HepG2 (cell line): Measurements from ENCODE around the gene TRIM67. TPM values are rescaled to one million over a fixed set of nuclear protein-coding genes. Genes with fewer than 3 reads are reported as not detected.

Source experiments
- ATF7-NPFF ChIP-seq: sonication (generic); formaldehyde crosslinking; IDR thresholded peaks from 2 replicates; pipeline ENCODE4 v1.8.1; 2023; ENCODE audit warnings: mild to moderate bottlenecking, low read depth, missing genetic modification reagents, moderate library complexity
- CBX2 ChIP-seq, 2 experiments: fragments of 200-600 bp in 1 of 2; sonication (generic); formaldehyde crosslinking in 1 of 2; IDR thresholded peaks; 2 replicates each; pipeline versions ENCODE4 v1.7.0 to v1.8.1; 2018 to 2022; ENCODE audit warnings: low read depth in 2 of 2, low read length in 1 of 2, mild to moderate bottlenecking in 1 of 2, missing genetic modification reagents in 1 of 2
- GATAD2A ChIP-seq: IDR thresholded peaks from 2 replicates; pipeline ENCODE4 v1.6.1; 2016
- MED1 ChIP-seq: sonication (generic); formaldehyde crosslinking; IDR thresholded peaks from 2 replicates; pipeline ENCODE4 v1.4.0; 2020; ENCODE audit warnings: missing genetic modification reagents
- MLX ChIP-seq: IDR thresholded peaks from 2 replicates; pipeline ENCODE4 v1.6.1; 2016
- PRDM10 ChIP-seq: sonication (generic); formaldehyde crosslinking; IDR thresholded peaks from 2 replicates; pipeline ENCODE4 v1.4.0; 2020; ENCODE audit warnings: low read depth, missing genetic modification reagents
- TAF1 ChIP-seq: sonication (generic); formaldehyde crosslinking; IDR thresholded peaks from 2 replicates; pipeline ENCODE4 v1.4.0; 2020; ENCODE audit warnings: missing genetic modification reagents
- XBP1 ChIP-seq: sonication (generic); formaldehyde crosslinking; IDR thresholded peaks from 2 replicates; pipeline ENCODE4 v1.5.0; 2020; ENCODE audit warnings: missing genetic modification reagents
- ZBTB34 ChIP-seq: sonication (generic); formaldehyde crosslinking; IDR thresholded peaks from 2 replicates; pipeline ENCODE4 v1.8.0; 2022; ENCODE audit warnings: mild to moderate bottlenecking, missing genetic modification reagents
- ZBTB46 ChIP-seq: sonication (generic); formaldehyde crosslinking; IDR thresholded peaks from 2 replicates; pipeline ENCODE4 v1.4.0; 2020; ENCODE audit warnings: mild to moderate bottlenecking, missing genetic modification reagents, borderline replicate concordance
- ZNF142 ChIP-seq: sonication (generic); formaldehyde crosslinking; IDR thresholded peaks from 2 replicates; pipeline ENCODE4 v1.4.0; 2020; ENCODE audit warnings: missing genetic modification reagents
- ZNF652 ChIP-seq: IDR thresholded peaks from 2 replicates; pipeline ENCODE4 v1.6.1; 2016; ENCODE audit warnings: low read depth, borderline replicate concordance
- ZNF703 ChIP-seq: sonication (generic); formaldehyde crosslinking; IDR thresholded peaks from 2 replicates; pipeline ENCODE4 v1.5.1; 2020; ENCODE audit warnings: missing genetic modification reagents, mild to moderate bottlenecking, moderate library complexity, borderline replicate concordance
- ZNF83 ChIP-seq: sonication (generic); formaldehyde crosslinking; IDR thresholded peaks from 2 replicates; pipeline ENCODE4 v1.4.0; 2020; ENCODE audit warnings: missing genetic modification reagents, mild to moderate bottlenecking, borderline replicate concordance
- polyA plus RNA-seq, 8 experiments: library from polyadenylated mRNA; depleted of rRNA in 3 of 8; stranded (reverse) in 7 of 8; unstranded in 1 of 8; fragments of >200 nt; fragmentation: Illumina TruSeq in 4 of 8; extraction: Trizol in 4 of 8; gene quantifications; 2 replicates each; pipeline versions ENCODE4 v1.2.1 to v1.2.3, GENCODE V29; 2011 to 2016; ENCODE audit warnings: low read depth in 4 of 8, missing spikeins in 1 of 8, mixed read lengths in 1 of 8; ENCODE audit not compliant: insufficient read depth in 1 of 8
- total RNA-seq, 5 experiments: library from RNA; depleted of rRNA; stranded (reverse); fragments of >200 nt; fragmentation: Illumina TruSeq; extraction: Trizol; gene quantifications; 2 replicates each; pipeline ENCODE4 v1.2.3, GENCODE V29; 2016; ENCODE audit warnings: low read depth in 1 of 5

TRIM67 gene
- total and polyA plus RNA-seq, 2 of the 13 experiments (the other 11 are each of a cell fraction or from before 2014, with no cell fraction given), result not detected

- TF ChIP-seq PRDM10 (CRISPR knock-in tag) (0 out of 2 replicates have a peak, but pooled peaks have one; percentile 21), ZBTB34 (CRISPR knock-in tag) (peak; percentile 30; the same call in 1 of the 2 replicates), MLX (CRISPR knock-in tag) (no peak), MED1 (CRISPR knock-in tag) (peak; percentile 40), TAF1 (CRISPR knock-in tag) (peak; percentile 96), ZNF652 (CRISPR knock-in tag) (no peak), ZNF142 (CRISPR knock-in tag) (no peak; the same call in 1 of the 2 replicates), GATAD2A (CRISPR knock-in tag) (peak; percentile 63), ZNF83 (no peak), CBX2 (IDR thresholded peaks at IDR 0.05; ENCODE audit: low read depth, low read length) (no peak), CBX2 (CRISPR knock-in tag; IDR thresholded peaks at IDR 0.05; ENCODE audit: low read depth) (no peak), XBP1 (CRISPR knock-in tag) (no peak), ATF7-NPFF (peak; percentile 48; the same call in 1 of the 2 replicates), ZNF703 (CRISPR knock-in tag) (no peak; the same call in 1 of the 2 replicates), ZBTB46 (0 out of 2 replicates have a peak, but pooled peaks have one; percentile 43)
These were observed 79.3 kb downstream of the TRIM67 start, which contains the start of gene GNPAT (continued) for GRCh38 chr1:231240883-231241735.
